GM12864 (cell line): ENCODE results near the gene TTC31.

Experiments
- DNase-seq: peaks from one replicate; pipeline ENCODE4 v3.0.0-alpha.2; 2011; ENCODE audit warnings: low read depth
- H3K4me3 ChIP-seq: 2 replicates; pipeline ENCODE4 v1.5.1; 2011; ENCODE audit warnings: mild to moderate bottlenecking, low read depth, low read length, control low read depth
- TF ChIP-seq, protein P1 (sequence below): IDR thresholded peaks from 2 replicates; pipeline ENCODE4 v1.5.1; 2011; ENCODE audit warnings: low read depth, mild to moderate bottlenecking, moderate library complexity, low read length, control low read depth, inconsistent platforms; ENCODE audit errors: missing control alignments

TTC31 gene

DNA sequence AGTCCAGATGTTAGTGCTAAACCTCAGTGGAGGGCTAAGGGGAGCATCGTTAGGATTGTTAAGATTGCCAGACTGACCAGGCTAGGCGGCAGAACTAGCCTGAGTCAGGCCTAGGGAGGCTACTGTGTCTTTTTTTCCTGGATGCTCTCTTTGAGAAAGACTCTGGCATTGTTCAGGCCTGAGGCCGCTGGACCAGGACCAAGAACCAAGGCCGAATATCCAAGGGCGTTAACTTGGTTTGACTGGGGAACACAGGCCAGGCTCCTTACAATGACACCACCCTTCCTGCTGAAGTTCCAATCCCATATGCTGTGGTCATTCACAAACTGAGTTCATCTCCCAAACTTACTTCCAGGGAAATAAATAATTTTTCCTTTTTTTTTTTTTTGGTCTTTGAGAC lies 57.4 kb downstream of the TTC31 start:
- H3K4me3 ChIP-seq, result no peak overlapping the region
- TF ChIP-seq, protein P1, sequence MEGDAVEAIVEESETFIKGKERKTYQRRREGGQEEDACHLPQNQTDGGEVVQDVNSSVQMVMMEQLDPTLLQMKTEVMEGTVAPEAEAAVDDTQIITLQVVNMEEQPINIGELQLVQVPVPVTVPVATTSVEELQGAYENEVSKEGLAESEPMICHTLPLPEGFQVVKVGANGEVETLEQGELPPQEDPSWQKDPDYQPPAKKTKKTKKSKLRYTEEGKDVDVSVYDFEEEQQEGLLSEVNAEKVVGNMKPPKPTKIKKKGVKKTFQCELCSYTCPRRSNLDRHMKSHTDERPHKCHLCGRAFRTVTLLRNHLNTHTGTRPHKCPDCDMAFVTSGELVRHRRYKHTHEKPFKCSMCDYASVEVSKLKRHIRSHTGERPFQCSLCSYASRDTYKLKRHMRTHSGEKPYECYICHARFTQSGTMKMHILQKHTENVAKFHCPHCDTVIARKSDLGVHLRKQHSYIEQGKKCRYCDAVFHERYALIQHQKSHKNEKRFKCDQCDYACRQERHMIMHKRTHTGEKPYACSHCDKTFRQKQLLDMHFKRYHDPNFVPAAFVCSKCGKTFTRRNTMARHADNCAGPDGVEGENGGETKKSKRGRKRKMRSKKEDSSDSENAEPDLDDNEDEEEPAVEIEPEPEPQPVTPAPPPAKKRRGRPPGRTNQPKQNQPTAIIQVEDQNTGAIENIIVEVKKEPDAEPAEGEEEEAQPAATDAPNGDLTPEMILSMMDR, result no peak
- no peak for DNase-seq

DNA sequence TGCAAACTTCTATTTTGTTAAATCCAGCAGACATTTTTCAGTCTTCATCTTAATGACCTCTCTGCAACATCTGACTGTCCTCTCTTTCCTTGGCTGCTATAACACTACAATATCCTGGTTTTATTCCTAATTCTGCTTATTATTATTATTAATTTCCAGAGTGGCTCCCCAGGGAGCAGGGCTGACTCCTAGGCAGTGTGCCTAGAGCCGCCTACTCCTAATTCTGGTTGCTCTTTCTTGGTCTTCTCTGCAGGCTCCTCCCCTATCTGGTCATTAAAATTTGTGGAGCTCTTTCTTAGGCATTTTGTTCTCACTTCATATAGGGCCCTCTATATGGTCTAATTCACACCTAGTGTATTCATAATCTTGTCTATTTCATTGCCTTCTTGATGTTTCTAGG lies 60.1 kb downstream of the TTC31 start:
- TF ChIP-seq, protein P1, result no peak
- H3K4me3 ChIP-seq, result no peak overlapping the region
- no peak for DNase-seq
